Vagina (tissue), 2 donors: ENCODE measurements around the gene MYH11. TPM values are rescaled to one million over a fixed set of nuclear protein-coding genes. Genes with fewer than 3 reads are reported as not detected.
"Not testable (repeated sequence)": the region's sequence is repeated elsewhere in the genome, so short reads cannot be mapped to it uniquely, and the experiment has no call there.

Experiments used
- DNase-seq, 2 donors: peaks; one replicate each; pipeline ENCODE4 v3.0.0-alpha.2; 2017; ENCODE audit errors: extremely low spot score in 2 of 2
- H3K27ac ChIP-seq: fragments of 200-600 bp; sonication (generic); one replicate; pipeline ENCODE4 v1.5.1; 2019
- H3K27me3 ChIP-seq: fragments of 200-600 bp; sonication (generic); one replicate; pipeline ENCODE4 v1.5.1; 2019
- H3K36me3 ChIP-seq, 2 donors: fragments of 200-600 bp; sonication (generic); one replicate each; pipeline ENCODE4 v1.5.1; 2017 to 2019
- H3K4me1 ChIP-seq: fragments of 200-600 bp; sonication (generic); one replicate; pipeline ENCODE4 v1.5.1; 2019
- H3K4me3 ChIP-seq, 2 donors: fragments of 200-600 bp; sonication (generic); 1 replicate in 1 of 2; 2 replicates in 1 of 2; pipeline ENCODE4 v1.5.1; 2016 to 2019
- H3K9me3 ChIP-seq: fragments of 200-600 bp; sonication (generic); one replicate; pipeline ENCODE4 v1.5.1; 2019
- POLR2A ChIP-seq, 2 donors: fragments of 450-650 bp; IDR thresholded peaks; one replicate each; pipeline ENCODE4 v1.6.1; 2017; ENCODE audit warnings: antibody characterized with exemption in 2 of 2, mild to moderate bottlenecking in 2 of 2, moderate library complexity in 2 of 2
- POLR2AphosphoS5 ChIP-seq, 2 donors: sonication (generic); formaldehyde crosslinking; IDR thresholded peaks; one replicate each; pipeline ENCODE4 v1.9.0; 2017; ENCODE audit warnings: antibody characterized with exemption in 2 of 2, mild to moderate bottlenecking in 2 of 2, low read depth in 1 of 2; ENCODE audit not compliant: insufficient read depth in 1 of 2
- intact Hi-C: fragments of 100-400 bp; cut with DNase I; formaldehyde crosslinking; loops from one replicate; pipeline ENCODE4 v1.15.1; 2023
- total RNA-seq: library from RNA; depleted of rRNA; stranded (reverse); fragments of >200 nt; gene quantifications from one replicate; pipeline ENCODE4 v1.2.3, GENCODE V29; 2016
- TF ChIP-seq, protein P1 (sequence below), 3 experiments: fragments of 450-650 bp in 2 of 3; fragments of 200-600 bp in 1 of 3; sonication (generic) in 1 of 3; IDR thresholded peaks; one replicate each; pipeline ENCODE4 v1.5.1; 2017 to 2019; ENCODE audit warnings: antibody characterized with exemption in 3 of 3, mild to moderate bottlenecking in 2 of 3, moderate library complexity in 2 of 3

MYH11 gene
- total RNA-seq, 1 donor from 2014 or later, result 822 TPM

DNA sequence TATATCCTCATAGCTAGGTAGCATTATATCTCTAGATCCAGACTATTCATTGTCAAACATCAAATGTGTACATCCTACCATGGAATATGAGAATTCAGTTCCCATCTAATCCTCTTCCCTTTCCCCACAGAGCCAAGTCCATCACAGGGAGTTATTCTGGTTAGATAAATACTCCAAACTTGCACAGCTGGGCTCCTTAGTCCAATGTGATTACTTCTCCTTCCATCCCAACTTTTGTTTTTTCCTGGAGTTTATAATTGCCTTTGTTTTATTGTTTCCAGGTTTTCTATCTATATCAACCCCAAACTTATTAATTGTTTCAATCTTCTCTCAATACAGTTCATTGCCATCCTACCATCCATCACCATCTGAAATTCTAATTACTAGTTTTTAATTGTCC lies 59.9 kb downstream of the MYH11 start:
- DNase-seq, result no peak
- TF ChIP-seq POLR2AphosphoS5 (IDR thresholded peaks at IDR 0.05; ENCODE audit: insufficient read depth in 1 of 2, low read depth in 1 of 2), result no peak
- TF ChIP-seq, protein P1, sequence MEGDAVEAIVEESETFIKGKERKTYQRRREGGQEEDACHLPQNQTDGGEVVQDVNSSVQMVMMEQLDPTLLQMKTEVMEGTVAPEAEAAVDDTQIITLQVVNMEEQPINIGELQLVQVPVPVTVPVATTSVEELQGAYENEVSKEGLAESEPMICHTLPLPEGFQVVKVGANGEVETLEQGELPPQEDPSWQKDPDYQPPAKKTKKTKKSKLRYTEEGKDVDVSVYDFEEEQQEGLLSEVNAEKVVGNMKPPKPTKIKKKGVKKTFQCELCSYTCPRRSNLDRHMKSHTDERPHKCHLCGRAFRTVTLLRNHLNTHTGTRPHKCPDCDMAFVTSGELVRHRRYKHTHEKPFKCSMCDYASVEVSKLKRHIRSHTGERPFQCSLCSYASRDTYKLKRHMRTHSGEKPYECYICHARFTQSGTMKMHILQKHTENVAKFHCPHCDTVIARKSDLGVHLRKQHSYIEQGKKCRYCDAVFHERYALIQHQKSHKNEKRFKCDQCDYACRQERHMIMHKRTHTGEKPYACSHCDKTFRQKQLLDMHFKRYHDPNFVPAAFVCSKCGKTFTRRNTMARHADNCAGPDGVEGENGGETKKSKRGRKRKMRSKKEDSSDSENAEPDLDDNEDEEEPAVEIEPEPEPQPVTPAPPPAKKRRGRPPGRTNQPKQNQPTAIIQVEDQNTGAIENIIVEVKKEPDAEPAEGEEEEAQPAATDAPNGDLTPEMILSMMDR (IDR thresholded peaks at IDR 0.05), result no peak
- no peak for TF ChIP-seq POLR2A (IDR thresholded peaks at IDR 0.05)
- Histone ChIP-seq H3K27ac (no peak overlapping the region), H3K4me1 (peaks cover 5% of the 10 kb centered on the region), H3K9me3 (no peaks in the 10 kb centered on the region), H3K4me3 (no peak overlapping the region), H3K27me3 (no peaks in the 10 kb centered on the region), H3K36me3 (no peaks in the 10 kb centered on the region)
- intact Hi-C loops, result no loop called here

DNA sequence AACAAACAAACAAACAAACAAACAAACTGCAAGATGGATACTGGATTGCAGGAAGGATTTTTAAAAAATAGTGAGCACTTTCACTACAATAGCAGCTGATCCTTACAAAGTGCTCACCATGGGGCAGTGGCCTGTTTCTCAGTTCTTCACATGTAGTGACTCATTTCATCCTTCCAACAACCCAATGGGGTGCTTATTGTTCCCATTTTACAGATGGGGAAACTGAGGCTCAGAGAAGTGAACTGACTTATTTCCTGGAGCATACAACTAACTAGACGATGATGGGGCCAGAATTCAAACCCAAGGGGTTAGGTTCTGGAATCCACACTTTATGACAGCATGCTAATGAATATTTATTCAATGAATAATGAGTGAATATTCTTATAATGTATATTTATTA lies 61.2 kb downstream of the MYH11 start:
- Histone ChIP-seq H3K27me3 (no peaks in the 10 kb centered on the region), H3K36me3 (no peaks in the 10 kb centered on the region), H3K4me3 (no peak overlapping the region), H3K4me1 (peaks cover 6% of the 10 kb centered on the region), H3K27ac (no peak overlapping the region), H3K9me3 (no peaks in the 10 kb centered on the region)
- TF ChIP-seq POLR2A (IDR thresholded peaks at IDR 0.05), result no peak
- TF ChIP-seq, protein P1 (IDR thresholded peaks at IDR 0.05), result no peak
- intact Hi-C loops, result no loop called here
- no peak for DNase-seq

DNA sequence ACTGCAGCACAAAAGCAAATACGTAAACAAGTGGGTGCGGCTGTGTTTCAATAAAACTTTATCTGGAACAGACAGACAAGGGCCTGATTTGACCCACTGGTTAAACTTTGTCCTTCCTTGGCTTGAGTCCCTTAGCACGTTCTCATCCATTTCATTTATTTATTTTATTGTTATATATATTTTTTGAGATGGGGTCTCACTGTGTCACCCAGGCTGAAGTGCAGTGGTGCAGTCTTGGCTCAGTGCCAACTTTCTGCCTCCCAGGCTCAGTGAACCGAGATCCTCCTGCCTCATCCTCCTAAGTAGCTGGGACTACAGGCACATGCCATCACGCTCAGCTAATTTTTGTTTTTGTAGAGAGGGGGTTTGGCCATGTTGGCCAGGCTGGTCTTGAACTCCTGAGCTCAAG lies 64.3 kb downstream of the MYH11 start:
- Histone ChIP-seq H3K9me3 (no peaks in the 10 kb centered on the region), H3K27me3 (no peaks in the 10 kb centered on the region), H3K27ac (no peak overlapping the region), H3K36me3 (no peaks in the 10 kb centered on the region), H3K4me3 (no peak overlapping the region), H3K4me1 (peaks cover 12% of the 10 kb centered on the region)
- TF ChIP-seq, protein P1 (IDR thresholded peaks at IDR 0.05), result no peak
- TF ChIP-seq POLR2A (IDR thresholded peaks at IDR 0.05) (no peak), POLR2AphosphoS5 (IDR thresholded peaks at IDR 0.05; ENCODE audit: insufficient read depth in 1 of 2, low read depth in 1 of 2) (no peak)
- intact Hi-C loops, result no loop called here
- DNase-seq, result no peak

DNA sequence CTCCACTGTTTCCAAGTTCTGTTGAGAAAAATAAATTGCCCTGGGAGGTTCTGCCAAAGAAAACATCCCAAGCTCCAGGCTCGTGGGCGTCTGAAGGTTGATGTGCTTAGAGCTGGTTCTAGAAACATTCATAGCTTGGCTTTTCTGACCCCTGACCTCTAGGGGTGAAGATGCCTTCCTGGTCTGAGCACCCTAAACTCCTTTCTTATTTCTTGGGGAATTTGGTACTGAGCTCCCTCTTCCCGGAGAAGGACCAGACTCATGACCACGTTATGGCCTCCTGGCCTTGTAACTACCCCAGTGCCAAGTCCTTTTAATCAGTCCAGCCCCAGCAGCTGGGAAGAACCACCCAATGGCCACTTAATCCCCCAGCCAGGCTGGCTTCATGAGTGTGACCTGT lies 66.4 kb downstream of the MYH11 start:
- intact Hi-C loops, result no loop called here
- Histone ChIP-seq H3K36me3 (no peaks in the 10 kb centered on the region), H3K4me1 (peaks cover 12% of the 10 kb centered on the region), H3K9me3 (no peaks in the 10 kb centered on the region), H3K4me3 (no peak overlapping the region), H3K27ac (no peak overlapping the region), H3K27me3 (no peaks in the 10 kb centered on the region)
- DNase-seq, result no peak
- TF ChIP-seq POLR2A (IDR thresholded peaks at IDR 0.05), result no peak
- TF ChIP-seq POLR2AphosphoS5 (IDR thresholded peaks at IDR 0.05; ENCODE audit: insufficient read depth in 1 of 2, low read depth in 1 of 2), result no peak
- TF ChIP-seq, protein P1 (IDR thresholded peaks at IDR 0.05), result no peak

DNA sequence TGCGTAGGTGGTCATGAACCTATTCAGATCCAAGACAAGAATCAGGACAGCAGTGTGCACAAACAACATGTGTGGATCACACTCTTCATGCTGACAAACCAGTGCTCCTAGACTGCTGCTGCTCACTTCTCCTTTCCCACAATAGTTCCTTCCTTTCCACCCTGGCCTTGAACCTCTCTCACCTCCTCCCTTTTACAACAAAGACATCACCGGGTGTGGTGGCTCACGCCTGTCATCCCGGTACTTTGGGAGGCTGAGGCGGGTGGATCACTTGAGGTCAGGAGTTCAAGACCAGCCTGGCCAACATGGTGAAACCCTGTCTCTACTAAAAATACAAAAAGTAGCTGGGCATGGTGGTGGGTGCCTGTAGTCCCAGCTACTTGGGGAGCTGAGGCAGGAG lies 67.0 kb downstream of the MYH11 start:
- DNase-seq, intact Hi-C loops, H3K36me3 ChIP-seq, H3K27me3 ChIP-seq, H3K4me3 ChIP-seq, H3K27ac ChIP-seq, H3K9me3 ChIP-seq: not testable (repeated sequence)
- peaks cover 12% of the 10 kb centered on the region for H3K4me1 ChIP-seq

DNA sequence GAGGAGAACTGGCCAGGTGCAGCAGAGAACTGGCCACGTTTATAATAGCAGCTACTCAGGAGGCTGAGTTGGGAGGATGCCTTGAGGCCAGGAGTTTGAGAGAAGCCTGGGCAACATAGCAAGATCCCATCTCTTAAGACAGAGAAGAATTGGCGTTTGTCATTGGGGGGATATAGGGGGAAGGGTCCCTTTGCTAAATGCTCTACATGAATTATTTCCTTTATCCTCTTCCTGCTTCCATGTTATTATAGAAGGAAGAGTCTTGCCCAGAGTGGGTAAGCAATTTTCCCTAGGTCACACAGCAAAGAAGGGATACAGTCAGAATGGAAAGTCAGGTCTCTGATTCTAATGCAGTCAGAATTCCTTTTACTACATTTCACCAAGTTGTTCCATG lies 68.0 kb downstream of the MYH11 start:
- Histone ChIP-seq H3K4me1 (peaks cover 7% of the 10 kb centered on the region), H3K4me3 (no peak overlapping the region), H3K9me3 (no peaks in the 10 kb centered on the region), H3K27me3 (no peaks in the 10 kb centered on the region), H3K27ac (no peak overlapping the region), H3K36me3 (no peaks in the 10 kb centered on the region)
- no peak for DNase-seq
- TF ChIP-seq POLR2A (IDR thresholded peaks at IDR 0.05) (no peak), POLR2AphosphoS5 (IDR thresholded peaks at IDR 0.05; ENCODE audit: insufficient read depth in 1 of 2, low read depth in 1 of 2) (no peak)
- TF ChIP-seq, protein P1 (IDR thresholded peaks at IDR 0.05), result no peak
- intact Hi-C loops, result no loop called here
